Superior temporal gyrus (tissue), 1 donor: Measurements from ENCODE around the gene MCF2L.
"Not testable (repeated sequence)": the region's sequence is repeated elsewhere in the genome, so short reads cannot be mapped to it uniquely, and the experiment has no call there.

Experiments
- DNase-seq: peaks from one replicate; pipeline ENCODE4 v3.0.0-alpha.2; 2016; ENCODE audit errors: extremely low spot score

The MCF2L gene

DNA sequence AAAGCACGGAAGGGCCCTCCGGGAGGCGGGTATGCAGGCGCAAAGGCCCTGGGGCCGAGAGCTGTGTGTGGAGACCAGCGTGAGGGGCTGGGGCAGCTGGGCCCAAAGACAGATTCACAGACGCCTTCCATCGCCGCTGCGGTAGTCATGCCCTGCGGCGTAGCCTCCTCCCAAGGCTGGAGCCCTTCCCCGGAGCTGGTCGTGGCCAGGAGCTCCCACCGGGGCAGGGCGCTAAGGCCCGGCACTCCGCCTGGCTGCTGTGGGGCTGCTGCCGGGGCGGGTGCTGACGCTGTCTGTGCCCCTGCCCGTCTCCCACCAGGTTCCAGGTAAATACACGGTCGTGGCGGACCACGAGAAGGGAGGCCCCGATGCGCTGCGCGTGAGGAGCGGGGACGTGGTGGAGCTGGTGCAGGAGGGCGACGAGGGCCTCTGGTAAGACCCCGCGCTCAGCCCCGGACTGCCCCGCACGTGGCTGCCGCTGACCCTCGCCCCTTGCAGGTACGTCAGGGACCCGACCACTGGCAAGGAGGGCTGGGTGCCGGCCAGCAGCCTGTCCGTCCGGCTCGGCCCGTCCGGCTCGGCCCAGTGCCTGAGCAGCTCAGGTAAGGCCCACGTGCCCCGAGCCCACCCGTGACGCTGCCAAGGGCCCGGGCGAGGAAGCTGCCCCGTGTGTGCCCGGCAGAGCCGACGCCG is 127.2 kb downstream of the MCF2L start:
- DNase-seq, result no peak

DNA sequence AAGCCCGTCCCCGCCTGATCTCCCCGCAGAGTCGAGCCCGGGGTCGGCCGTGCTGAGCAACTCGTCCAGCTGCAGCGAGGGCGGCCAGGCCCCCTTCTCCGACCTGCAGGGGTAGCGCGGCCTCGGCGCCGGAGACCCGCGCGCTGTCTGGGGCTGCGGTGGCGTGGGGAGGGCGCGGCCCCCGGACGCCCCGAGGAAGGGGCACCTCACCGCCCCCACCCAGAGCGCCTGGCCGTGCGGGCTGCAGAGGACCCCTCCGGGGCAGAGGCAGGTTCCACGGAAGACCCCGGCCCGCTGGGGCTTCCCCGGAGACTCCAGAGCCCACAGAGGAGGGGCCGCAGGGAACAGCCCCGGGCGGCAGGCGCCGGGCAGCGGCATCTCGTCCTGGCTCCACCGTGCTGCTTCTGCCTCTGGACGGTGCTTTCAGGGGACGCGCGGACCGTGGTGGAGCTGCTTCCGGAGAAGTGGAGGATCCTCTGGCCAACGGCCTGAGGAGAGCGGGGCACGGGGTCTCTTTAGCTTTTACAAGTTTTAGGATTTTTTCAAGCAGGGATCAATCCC is 127.8 kb downstream of the MCF2L start:
- DNase-seq, result no peak

DNA sequence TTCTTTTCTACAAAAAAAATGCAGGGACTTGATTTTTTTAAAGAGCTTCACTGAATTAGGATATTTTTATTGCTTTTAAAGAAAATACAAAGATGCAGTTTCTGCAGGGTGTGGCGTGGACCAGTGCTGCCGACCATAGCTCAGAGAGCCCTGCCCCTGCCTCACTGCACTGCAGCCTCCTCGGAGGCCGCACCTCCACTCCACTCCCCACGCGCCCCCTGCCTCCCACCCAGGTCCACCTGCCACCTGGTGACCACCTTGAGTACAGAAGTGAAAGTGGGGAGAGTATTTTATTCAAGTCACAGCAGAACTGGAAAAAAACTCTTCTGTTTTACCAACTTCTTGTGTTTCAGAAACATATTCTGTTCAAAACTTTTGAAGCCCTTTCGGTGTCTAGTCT is 128.6 kb downstream of the MCF2L start:
- DNase-seq, result no peak

DNA sequence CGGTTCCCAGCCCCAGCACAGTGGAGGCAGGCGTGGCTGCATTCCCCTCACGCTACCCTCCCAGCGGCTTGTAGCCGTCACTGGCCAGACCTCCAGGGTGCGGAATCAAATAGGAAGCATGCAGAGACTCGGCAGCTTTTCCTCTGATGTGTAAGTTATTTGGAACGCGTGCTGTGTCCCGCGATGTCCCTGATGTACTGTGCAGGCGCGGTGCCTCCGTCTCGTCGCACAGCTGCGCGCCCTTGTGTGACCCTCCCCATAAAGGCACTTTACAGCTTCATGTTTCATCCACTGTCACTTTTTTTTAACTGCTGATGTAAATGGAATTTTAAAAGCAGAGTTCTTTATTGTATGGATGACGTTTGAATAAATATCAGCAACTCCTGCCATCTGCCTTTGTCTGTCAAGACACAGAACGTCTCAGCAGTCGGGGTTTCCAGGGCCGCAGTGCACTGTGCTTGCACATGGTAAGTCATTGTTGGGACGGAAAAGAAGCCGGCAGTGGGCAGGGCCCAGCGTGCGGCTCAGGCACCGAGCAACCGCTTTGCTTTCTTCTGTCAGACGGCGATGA is 129.2 kb downstream of the MCF2L start:
- DNase-seq, result no peak

DNA sequence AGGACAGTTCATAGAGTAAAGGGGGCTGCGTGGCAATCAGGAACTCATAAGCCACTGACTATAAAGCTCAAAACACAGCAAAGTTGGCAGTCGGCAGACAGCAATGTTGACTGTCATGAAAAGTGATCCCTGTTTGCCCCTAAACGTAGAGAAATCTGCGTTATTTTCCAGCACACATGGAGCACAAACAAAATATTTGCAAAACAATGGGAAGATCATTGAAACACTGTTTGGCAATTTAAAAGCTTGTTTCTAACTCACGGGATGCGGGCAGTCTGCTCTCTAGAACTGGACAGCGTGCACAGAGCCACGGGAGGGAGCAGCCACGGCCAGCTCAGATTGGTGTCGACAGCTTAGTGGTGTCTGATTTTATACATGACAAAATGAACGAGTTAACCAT is 130.1 kb downstream of the MCF2L start:
- no peak for DNase-seq

DNA sequence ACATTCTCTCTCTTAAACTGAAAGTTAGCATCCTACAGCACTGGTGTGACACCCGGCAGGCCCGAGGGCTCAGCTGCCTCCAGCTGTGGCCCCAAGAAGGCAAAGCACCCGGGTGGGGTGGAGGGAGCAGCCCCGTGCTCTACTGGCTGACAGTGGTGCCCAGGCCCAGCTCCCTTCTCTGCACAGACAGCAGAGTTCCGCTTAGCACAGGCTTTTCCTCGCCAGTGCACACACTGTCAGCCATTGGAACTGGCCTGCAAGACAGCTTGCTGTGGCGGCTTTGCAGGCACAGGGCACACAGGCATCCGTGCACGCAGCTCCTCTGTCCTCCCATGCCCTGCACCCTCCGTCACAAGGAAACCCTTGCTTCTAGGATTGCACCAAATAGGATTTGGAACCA is 133.3 kb downstream of the MCF2L start:
- DNase-seq, result not testable (repeated sequence)

DNA sequence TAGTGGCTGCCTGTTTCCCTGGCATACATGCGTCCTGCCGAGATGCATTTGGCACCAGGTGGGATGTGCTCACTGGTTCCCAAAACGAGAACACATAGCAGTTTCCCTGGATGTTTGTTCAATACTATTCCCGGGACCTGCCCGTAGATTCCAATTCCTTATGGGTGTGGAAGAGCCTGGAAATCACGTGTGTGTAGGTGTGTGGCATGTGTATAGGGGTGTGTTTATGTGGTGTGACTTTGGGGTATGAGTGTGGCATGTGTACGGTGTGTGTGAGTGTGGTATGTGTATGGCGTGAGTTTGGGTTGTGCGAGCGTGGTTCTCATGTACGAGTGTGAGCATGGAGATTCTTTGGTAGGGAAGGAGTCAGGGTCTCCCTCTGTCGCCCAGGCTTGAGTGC is 133.7 kb downstream of the MCF2L start:
- DNase-seq, result no peak

DNA sequence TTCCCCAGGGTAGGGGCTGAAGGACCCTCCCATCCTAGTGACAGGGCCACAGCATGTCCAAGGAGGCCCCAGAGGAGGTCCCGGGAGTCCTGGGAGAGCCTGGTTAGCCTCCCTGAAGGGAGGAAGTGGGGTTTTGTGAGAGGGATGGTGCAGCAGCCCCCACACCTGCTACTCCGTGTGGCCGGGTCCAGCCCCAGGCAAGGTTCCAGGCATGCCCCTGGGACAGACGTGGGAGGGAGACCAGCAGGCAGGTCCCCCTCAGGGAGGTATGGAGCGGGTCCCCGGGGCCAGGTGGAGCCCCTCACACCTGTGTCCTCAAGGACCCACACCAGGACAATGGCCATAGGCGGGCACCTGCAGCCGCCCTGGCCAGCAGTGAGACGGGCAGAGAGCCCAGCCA is 134.6 kb downstream of the MCF2L start:
- DNase-seq, result no peak

DNA sequence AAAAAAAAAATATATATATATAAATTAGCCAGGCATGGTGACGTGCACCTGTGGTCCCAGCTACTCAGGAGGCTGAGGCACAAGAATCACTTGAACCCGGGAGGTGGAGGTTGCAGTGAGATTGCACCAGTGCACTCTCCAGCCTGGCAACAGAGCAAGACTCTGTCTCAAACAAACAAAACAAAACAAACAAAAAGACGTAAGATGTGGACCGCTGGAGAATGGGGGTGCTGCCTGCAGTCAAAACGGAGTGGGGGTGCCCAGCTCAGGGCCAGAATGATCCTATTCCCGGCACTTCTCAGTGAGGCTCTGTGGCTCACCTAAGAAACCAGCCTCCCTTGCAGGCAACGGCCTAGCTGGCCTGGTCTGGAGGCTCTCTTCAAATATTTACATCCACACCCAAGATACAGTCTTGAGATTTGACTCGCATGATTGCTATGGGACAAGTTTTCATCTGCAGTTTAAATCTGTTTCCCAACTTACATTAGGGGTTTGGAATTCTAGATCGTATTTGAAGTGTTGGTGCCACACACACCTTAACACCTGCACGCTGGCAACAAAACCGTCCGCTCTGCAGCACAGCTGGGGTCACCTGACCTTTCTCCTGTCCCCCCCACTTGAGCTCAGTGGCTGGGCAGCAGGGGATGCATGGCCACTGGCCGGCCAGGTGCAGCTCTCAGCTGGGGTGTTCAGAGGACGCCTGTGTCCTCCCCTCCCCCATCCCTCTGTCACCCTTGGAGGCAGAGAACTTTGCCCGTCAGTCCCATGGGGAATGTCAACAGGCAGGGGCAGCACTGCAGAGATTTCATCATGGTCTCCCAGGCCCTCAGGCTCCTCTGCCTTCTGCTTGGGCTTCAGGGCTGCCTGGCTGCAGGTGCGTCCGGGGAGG is 136.3 kb downstream of the MCF2L start, which contains the start of gene F7:
Gene F7 (plus strand): TSS at position 760 of the 889 bp plus-strand sequence. CDS start 51 bp downstream, at position 811.
- no peak for DNase-seq

DNA sequence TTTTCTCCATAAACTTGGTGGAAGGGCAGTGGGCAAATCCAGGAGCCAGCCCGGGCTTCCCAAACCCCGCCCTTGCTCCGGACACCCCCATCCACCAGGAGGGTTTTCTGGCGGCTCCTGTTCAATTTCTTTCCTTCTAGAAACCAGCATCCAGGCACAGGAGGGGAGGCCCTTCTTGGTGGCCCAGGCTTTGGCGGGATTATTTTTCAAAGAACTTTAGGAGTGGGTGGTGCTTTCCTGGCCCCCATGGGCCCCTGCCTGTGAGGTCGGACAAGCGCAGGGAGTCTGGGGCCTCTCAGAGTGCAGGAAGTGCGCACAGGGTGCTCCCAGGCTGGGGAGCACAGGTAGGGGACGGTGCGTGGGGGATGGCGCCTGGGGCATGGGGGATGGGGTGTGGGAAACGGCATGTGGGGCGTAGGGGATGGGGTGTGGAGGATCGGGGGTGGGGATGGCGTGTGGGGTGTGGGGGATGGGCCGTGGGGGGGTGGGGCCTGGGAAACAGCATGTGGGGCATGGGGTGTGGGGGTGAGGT is 137.0 kb downstream of the MCF2L start:
- no peak for DNase-seq

DNA sequence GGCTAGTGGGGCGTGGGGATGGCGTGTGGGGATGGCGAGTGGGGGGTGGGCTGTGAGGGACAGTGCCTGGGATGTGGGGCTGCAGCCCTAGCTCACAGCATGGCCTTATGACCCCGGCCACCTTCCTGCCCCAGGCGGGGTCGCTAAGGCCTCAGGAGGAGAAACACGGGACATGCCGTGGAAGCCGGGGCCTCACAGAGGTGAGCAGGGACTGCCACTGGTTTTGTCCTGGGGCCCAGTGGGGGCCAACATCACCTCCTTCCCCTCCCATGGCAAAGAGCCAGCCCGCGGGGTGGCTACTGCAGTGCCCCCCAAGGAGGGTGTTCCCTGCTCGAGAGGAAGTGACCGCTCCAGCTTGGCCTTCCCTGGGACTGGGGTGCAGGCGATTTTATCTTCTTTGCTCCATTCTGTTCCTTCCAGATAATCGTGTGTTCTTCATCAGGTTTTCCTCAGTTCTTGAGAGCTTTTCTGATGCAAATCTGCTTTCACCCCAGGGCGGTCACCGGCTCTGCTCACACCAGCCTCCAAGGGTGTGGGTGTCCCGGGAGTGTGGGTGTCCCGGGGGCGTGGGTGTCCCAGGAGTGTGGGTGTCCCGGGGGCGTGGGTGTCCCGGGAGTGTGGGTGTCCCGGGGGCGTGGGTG is 137.8 kb downstream of the MCF2L start:
- DNase-seq, result no peak

DNA sequence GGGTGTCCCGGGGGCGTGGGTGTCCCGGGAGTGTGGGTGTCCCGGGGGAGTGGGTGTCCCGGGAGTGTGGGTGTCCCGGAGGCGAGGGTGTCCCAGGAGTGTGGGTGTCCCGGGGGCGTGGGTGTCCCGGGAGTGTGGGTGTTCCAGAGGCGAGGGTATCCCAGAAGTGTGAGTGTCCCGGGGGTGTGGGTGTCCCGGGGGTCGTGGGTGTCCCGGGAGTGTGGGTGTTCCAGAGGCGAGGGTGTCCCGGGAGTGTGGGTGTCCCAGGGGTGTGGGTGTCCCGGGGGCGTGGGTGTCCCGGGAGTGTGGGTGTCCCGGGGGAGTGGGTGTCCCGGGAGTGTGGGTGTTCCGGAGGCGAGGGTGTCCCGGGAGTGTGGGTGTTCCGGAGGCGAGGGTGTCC is 139.5 kb downstream of the MCF2L start:
- DNase-seq, result not testable (repeated sequence)

DNA sequence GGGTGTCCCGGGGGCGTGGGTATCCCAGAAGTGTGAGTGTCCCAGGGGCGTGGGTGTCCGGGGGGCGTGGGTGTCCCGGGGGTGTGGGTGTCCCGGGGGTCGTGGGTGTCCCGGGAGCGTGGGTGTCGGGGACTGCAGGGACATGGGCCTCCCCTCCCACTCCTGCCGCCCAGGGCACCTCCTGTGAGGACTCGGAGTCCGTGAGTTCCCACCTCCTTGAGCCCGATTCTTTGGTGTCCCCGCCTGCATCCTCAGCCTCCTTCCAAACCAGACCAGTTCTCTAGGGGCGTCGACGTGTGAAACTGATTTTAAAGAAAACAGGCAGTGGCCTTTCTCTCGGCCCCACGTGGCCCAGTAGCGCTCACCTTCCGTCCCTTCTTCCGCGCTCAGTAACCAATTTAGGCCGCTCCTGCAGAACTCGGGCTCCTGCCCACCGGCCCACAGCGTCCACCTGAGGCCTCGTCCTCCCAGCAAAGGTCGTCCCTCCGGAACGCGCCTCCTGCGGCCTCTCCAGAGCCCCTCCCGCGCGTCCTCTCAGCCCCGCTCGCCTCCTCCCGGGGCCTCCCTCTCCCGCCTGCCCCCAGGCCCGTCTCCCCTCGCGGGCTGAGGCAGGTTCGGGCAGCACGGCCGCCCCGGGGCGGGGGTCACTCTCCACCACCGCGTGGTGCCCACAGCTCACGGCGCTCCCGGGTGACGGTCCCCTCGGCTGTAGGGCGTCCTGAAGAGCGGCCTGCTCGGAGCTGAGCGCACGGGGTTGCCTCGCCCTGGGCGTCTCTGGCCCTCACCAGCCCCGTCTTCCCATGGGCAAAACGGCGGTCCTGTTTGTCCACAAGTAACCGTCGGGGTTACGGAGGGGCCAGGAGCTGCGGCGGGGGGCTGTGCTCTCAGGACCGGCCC is 140.4 kb downstream of the MCF2L start:
- no peak for DNase-seq

DNA sequence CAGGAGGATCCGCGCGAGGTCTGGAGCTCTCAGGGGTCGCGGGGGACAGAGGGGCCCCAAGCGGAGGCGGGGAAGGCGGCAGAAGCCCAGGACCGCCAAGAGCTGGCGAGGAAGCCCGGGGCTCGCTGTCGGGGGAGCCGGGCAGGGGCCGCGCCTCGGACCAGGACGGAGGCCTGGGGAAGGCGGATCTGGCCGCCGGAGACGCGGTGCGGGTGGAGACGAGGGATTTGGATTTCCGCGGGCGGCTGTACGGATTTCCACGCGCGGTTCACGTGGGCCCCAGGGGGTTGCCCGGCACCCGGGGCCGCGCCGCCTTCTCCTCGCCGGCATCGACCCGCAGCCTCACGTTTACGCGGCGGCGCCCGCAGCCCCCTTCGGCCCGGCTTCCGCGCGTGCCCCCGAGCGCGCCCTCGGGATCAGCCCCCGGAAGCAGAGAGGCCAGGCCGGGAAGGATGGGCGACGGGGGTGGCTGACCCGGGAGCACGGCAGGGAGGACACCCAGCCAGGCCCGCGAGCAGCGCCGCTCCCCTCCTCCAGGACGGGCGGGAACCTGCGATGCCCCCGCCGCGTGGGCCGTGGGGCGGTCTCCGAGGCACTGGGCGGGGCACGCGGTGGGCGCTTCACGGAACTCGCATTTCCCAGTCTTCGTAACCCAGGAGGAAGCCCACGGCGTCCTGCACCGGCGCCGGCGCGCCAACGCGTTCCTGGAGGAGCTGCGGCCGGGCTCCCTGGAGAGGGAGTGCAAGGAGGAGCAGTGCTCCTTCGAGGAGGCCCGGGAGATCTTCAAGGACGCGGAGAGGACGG is 141.2 kb downstream of the MCF2L start:
- no peak for DNase-seq

DNA sequence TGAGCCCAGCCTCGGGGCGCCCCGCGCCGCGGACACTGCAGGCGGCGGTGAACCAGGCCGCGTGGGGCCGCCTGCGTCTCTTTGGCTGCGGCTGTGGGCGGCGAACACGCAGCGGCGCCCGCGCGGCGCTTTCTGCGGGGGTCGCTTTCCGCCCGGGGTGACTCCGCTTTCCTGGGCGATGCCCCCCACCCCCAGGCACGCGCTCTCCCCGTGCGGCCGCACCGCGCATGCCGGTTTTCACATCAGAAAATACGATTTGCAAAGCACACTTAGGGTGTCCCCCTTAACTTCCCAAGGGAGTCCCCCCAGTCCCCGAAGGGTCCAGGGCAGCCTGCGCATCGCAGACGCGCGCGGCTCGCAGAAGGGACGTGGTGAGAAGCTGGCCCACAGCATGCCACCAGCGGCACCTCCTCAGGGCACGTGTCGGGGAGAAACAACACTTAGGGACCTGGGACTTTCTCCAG is 141.9 kb downstream of the MCF2L start:
- DNase-seq, result no peak

DNA sequence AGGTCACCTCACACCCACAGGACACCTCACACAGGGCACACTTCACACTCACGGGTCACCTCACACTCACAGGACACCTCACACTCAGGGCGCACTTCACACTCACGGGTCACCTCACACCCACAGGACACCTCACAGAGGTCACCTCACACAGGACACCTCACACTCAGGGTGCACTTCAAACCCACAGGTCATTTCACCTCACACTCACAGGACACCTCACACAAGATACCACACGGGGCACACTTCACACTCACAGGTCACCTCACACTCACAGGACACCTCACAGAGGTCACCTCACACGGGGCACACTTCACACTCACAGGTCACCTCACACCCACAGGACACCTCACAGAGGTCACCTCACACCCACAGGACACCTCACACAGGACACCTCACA is 142.8 kb downstream of the MCF2L start:
- not testable (repeated sequence) for DNase-seq

DNA sequence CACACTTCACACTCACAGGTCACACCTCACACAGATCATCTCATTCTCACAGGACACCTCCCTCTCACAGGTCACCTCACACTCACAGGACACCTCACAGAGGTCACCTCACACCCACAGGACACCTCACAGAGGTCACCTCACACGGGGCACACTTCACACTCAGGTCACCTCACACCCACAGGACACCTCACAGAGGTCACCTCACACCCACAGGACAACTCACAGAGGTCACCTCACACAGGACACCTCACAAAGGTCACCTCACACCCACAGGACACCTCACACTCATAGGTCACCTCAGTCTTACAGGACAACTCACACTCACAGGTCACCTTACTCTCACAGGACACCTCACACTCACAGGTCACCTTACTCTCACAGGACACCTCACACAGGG is 143.5 kb downstream of the MCF2L start:
- DNase-seq, result not testable (repeated sequence)

DNA sequence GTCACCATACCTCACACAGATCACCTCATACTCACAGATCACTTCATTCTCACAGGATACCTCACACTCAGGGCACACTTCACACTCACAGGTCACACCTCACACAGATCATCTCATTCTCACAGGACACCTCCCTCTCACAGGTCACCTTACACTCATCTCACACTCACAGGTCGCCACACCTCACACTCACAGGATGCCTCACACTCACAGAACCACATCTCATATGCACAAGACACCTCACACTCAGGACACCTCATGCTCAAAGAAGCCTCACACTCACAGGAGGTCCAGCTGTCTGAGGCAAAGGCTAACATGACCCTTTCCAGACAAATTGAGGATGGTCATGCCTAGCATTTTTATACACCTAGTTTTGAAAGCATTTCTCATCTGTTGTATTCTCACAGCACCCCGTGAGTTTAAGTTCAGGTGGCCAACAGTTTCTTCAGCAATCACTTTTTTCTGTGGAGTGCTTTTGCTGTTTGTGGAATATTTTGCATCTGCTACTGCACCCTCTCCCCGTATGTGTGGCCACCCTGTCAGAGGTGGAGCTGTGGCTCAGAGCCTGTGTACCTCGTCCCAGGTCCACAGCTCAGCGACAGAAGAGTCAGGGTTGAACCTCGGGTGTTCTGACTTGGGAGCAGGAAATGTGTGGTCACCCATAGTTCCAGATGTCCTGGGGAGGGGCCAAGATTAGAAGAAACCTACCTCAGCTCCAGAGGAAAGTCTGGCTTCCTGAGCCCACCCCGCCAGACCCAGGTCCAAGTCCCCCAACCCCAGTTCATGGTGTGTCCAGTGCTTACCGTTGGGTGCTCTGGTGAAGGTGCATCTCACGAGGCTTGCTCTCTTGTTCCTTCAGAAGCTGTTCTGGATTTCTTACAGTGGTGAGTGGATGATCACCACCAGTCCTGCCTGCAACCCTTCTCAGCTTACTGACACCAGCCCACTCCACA is 144.2 kb downstream of the MCF2L start:
- no peak for DNase-seq
